Kasumi-1 (cell line): Measurements from ENCODE around the gene SH3RF3.
A peak's percentile ranks its signal among the peaks of the same experiment; 100 is the strongest.

Experiments
- DNase-seq, 2 experiments: peaks; one replicate each; lab custom pipeline; 2025; lab: John Stamatoyannopoulos, UW

SH3RF3 gene

DNA sequence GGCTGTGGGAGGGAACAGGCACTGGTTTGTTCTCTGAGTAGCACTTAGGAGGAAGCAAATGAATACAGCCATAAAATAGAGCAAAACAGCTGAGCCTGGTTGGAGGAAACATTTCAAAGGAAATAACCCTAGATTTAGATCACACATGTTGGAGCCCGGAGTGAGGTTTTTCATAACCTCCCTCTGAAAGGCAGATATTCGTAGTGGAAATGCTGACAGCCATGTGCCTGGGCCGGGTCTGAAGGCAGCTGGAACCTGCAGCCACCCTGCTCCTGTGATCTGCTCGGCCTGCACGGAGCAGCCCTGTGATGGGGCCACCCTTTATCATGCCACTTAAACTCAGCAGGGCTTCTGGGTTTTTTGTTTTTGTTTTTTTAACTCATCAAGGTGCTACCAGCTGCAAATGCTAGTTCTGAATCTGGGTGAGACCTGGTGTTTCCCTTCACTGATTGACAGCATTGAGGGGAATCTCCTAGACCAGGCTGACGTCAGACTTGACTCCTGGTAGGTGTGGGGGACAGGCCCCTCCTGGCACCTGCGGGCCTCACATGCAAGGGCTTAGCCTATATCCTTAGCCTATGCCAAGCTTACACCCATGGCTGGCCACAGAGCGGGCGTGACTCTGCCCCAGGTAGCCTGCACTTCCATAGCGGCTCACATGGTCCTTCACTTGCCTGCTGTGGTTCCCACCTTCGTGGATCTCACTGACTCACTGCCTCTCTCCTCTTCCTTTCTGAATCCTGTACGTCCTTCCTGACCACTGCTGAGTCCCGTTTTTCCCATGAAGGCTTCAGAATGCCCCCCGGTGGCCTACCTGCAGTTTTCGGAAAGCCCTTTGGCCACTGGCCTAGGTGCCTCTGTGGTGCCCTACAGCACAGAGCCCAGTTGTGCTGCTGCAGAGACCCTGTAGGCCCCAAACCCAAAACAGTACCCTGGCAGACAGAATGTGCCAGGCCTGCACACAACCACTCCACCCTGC lies 267.5 kb downstream of the SH3RF3 start:
- no peak for DNase-seq

DNA sequence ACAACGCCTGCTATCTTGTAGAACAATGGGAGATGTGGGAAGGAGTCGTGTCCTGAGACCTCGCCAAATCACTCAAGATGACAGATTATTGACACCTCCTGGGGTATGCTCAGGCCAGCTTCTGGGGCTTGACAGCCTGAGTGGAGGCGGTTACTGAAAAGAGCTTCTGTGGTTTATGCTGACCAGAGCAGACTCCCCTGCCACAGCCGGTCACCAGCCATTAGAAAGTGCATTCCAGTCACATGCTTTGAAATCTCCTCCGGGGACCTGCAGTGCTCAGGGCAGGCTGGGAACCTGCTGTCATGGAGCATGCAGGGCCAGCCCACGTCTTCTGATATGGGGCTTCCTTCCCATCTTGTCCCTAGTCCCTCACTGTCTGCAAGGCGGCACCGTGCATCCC lies 268.9 kb downstream of the SH3RF3 start:
- DNase-seq, result no peak

DNA sequence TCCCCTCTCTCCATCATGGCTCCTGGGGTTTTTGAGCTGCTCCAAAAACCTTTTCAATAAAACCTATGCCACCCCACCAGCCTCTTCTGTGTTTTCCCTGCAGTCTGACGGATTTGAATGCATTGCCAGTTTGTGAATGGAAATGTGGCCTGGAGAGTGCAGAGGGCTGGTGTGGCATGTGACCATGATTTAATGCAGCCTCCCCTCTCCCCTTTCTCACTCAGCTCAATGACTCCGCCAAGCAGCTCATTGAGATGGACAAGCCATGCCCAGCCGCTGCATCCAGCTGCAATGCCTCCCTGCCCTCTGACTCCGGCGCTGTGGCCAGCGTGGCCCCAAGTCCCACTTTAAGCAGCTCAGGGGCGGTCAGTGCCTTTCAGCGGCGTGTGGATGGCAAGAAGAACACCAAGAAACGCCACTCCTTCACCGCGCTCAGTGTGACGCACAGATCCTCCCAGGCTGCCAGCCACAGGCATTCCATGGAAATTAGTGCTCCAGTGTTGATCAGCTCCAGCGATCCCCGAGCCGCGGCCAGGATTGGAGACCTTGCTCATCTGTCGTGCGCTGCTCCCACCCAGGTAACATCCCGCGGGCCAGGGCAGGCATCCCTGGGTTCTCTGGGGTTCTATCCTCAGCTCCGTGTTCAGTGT lies 269.5 kb downstream of the SH3RF3 start:
- DNase-seq, result no peak

DNA sequence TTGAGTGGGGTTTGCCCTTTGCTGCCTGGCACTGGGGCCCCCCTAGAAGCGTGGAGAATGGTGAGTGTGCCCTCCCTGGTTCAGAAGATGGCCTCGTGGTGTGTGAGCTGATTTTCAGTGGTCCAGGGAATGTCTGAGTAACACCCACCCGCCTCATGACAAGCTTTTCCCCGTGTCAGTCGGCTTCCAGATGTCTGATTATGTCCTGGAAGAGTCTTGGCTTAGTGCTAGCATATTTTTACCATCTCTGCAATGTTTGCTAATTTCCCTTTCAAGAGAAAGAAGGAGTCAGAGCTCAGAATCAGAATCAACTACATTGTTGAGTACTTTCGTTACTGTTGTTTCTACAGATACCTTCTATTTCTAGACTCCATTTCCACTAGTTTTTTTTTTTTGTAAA lies 270.1 kb downstream of the SH3RF3 start:
- no peak for DNase-seq

DNA sequence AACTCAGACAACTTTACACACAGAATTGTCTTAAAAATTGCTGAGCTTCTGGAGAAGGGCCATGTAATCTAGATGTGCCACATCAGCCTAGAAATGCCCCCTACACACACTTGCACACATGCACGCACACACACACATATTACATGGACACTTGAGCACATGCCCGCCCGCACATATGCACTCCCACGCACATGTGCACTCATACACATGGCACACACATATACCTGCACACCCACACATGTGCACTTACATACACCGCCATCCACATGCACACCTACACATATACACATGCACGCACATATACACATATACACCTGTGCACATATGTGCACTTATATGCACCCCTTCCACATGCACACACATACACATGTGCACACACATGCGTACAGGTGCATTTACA lies 271.1 kb downstream of the SH3RF3 start:
- no peak for DNase-seq

DNA sequence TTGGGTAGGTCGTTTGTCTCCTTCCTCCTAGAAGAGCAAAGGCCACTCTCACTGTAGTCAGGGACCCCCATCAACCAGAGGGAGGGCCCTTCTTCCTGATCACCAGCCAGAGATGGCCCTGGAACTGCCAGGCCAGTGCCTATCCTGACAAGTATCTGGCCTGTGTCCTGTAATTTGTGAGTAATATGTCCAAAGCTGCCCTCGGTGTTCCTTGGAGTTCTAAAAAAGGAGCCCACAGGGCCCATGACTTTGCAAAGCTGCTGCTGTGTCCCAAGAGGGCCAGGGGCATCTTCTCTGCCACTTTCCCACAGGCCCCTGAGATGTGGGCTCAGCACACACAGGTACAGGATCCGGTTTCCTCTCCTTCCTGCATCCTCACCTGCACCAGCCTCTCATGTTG lies 272.4 kb downstream of the SH3RF3 start:
- DNase-seq, result no peak

DNA sequence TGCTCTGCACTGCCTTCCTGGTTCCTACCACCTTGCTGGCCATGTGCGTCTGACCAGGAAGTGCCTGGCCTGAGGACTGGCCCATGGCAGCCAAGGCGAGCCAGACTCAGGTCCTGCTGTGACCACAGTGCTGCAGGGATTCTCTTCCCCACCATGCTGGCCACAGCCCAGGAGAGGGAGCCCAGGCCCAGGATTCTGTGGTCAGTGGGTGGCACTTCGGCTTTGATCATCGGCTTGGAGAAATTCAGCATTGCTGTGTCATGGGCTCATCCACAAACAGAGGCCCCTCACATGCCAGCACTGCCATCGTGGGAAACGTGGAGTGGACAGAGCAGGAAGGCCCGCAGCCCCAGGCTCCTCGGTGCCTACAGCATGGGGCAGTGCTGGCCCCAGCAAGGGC lies 273.2 kb downstream of the SH3RF3 start:
- DNase-seq, result no peak

DNA sequence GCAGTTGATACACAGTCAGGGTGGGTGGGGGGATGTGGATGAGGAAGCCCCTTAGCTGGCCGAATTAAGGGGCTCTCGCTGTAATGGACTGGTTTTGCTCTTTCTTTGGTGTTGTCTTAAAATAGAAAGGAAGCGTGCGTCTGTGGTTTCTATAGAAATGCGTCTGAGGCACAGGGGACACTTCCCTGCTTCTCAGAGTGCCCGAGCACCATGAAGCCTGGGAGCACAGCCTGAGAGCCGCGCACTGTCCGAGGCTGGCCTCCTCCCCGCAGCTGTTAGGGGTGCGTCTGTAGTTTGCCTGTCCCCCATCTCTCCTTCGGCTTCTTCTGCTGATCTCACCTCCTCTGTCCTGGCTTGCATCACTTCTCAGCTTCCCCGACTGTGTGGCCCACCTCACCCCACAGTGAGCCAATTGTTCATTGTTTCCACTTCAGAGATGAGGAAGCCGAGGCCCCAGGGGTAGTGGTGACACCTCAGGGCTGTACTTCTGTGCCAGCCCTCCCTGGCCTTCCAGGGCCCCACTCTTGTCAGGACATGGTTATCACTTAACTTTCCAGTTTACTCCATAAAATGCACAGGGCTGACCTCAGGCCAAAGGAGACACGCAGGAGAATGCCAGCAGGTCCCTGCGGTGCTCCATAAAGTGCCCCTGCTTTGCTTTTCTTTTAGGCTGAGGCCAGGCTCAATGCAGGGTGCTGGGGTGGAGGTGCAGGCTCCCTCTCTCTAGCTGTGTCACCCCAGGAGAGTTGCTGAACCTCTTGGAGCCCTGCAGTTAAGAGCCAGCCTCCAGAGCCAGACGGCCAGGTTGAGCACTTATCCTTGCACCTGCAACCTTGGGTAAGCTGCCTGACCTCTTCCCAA lies 274.2 kb downstream of the SH3RF3 start:
- peak; percentile 35 to 53 for DNase-seq

DNA sequence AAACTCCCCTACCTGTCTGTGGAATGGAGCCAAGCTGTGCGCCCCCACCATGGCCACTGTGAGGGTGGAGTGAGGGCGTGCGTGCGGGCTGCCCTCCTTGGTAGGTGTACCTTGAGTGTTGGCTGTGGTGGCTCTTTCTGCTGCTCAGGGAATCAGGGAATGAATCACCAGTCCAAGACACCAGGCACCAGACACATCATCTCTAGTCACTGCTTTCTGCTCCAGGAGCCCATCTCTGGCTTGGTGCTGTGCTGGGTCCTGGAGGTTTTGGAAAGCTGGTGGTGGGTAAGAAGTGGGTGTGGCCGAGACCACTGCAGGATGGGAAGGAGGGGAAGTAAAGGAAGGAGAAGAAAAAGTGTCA lies 274.8 kb downstream of the SH3RF3 start:
- DNase-seq, result no peak

DNA sequence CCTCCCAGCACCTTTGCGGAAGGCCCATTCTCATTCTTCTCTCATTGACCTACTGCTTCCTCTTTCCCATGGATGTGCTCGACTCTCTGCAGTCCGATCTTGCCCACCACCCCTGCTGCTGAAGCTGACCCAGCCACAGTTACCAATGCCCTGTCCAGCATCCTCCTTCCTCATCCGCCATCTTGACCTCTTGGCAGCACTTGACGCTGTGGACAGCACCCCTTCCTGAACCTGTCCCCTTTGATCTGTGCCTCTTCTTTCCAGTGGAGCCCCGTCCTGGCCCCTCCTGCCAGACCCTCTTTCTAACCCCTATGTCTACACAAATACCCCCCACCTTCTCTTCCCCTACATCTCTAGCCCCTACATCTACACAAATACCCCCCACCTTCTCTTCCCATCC lies 275.7 kb downstream of the SH3RF3 start:
- DNase-seq, result no peak

DNA sequence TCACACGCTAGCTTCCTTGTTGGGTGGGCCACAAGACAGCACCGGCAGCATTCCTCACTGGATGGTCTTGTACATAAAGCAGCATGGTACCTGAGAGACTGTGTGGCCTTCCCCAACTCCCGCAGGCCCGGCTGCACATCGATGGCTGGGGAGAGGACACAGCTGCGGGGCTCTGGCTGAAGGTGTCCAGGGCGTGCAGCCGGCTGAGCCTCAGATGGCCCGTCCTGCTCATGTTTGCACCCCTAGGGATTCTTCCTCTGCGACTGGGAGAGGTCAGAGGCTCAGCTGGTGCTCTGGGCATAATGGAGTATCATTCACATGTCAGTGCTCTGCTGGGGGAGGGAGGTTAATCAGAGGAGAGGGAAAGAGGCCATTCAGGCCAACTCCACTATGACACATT lies 276.9 kb downstream of the SH3RF3 start:
- no peak for DNase-seq

DNA sequence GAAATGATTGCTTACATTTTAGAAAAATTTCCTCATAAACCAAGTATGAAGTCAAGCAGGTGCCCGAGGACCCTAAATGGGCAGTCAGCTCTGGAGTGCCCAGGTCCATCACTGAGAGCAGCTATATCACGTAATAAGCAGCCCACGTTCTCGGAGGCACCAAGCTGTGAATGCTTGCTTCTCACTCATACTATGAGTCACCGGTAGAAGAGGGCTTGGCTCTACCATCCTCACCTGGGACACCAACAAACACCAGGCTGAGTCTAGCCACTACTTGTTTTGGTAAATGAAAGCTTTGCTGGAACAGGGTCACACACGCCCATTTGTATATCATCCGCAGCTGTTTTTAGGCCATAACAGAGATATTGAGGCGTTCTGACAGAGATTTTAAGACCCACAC lies 277.3 kb downstream of the SH3RF3 start:
- no peak for DNase-seq

DNA sequence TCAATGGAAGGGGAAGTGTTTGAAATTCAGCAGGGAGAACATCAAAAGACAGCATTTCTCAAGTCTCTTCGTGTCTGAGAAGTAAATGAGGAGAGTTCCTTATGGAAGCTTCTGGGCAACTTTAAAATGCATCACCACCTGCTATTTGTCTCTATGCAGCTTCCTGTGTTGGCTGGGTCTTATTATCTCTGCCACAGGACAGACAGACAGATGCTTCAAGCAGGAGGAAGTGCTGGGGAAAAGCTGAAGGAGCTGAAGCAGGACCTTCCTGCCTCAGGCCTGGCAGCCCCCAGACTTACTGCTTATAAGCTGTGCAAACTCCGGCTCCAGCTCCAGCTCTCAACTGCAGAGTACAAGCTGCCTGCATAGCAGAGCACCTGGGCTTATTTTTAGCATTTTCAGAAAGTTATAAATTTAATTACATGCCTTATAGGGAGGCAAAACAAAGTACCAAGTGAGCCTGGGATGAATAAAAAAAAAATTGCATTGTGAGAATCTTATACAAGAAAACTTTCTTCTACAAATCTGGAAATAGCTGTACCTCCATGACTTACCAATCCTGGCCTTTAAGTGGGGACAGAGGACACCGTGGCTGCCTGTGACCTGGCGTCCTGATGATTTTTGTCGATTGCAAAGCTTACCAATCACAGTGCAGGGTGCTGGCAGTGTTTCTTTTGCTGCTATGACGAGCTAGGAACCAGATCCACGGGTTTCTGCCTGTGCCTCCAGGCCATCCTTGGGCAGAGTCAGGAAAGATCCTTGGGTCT lies 278.5 kb downstream of the SH3RF3 start:
- DNase-seq, result peak; percentile 39 to 58

DNA sequence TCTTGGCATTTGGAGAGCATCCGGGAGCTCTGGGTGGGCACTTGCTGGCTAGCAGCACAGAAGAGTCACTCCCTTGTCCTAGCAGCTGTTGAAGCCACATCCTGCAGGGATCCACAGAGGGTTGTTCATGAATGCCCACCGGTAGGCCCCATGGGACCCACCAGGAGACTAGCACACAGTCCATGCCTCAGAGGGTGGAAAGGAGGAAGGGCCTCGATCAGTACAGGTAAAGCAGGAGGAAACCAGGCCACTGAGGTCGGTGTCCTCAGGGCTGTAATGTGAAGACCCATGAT lies 279.0 kb downstream of the SH3RF3 start:
- no peak for DNase-seq

DNA sequence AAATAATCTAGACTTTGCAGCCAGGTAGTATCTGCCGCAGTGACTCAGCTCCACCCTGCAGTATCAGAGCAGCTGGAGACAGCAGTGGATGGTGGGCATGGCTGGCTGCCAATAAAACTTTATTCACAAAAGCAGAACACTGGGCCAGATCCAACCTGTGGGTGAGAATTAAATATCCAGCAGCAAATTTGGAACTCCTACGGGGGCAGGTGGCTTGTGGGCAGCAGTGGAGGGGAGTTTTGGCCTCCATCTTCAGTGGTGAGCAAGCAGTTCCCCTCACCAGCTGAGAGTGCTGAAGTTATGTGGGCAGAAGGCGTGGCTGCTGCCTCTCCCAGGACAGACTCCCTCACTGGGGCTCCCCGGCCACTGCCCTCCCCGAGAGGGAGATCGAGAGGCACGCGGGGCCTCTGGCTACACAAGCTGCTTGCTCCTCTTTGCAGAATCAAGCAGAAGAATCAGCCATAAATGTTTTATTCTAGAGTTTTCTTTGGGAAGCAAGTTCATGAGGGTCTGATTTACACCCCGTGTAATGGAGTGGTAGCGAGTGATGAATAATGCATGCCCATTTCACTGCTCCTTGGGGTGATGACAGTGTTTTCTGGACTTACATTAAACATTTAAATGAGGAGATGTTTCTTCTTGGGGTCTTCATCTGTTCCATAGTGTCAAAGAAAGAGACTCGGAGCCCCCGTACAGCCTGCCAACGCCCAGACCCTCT lies 280.5 kb downstream of the SH3RF3 start:
- DNase-seq, result no peak

DNA sequence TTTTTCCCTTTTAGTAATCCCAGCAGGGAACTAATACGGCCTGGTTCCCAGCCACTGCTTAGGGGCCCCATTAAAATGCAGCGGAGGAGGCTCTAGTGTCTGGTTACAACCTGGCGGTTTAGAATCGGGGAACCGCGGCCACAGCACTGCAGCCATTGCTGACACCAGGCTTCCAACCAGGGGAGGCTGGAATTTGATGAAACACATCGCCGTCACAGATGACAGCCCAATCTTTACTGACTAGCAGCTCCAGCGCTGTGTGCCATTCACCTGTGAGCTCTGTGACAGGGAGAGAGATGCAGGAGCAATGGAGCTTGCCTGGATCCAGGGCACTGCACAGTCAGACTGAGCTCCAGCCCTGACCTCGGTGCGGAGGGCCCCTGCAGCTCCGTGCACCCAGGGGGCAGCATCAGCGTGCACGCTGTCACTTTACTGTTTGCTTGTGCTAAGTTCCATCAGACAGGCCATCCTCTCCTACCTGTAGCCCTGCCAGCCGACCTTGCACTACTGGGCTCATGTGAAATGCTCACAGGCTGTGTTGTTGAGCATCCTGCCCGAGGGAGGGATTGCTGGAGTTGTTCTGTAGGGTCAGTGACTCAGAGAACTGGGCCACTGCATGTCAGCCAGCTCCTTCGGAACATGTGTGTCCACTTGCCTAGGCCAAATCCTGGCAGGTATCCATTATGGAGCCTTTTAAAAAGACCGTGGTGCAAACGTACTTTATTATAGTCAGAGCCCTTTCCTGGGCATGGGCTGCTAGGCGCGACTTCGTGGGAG lies 281.2 kb downstream of the SH3RF3 start:
- DNase-seq, result no peak

DNA sequence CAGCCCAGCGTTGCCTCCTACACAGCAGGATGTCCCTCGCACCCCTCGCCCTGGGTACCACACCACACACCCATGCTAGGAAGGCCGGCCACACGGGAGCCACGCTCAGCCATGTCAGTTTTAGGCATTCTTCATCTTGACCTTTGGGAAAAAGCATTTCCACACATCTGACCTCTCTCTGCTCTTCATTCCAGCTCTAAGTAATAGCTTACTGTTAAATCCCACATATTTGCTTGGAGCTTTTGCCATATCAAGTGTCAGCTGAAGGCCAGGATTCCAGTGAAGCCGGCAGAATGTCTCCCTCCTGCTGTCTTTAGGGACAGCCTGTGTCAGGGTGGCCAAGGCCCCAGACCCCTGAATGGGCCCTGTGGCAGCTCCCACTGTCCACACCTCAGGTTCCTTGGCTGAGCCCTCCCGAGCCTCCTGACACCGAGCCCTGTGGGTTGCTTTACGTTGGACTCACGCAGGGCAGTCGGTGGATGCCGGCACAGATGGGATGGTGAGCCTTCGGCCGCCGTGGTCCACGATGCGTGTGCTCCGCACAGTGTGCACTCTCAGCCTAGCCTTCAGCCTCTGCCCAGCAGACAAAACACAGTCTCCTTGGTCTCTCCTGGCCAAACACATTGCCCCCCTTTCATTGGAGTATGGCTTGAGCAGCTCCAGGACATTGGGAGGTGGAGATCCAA lies 282.8 kb downstream of the SH3RF3 start:
- DNase-seq, result no peak

DNA sequence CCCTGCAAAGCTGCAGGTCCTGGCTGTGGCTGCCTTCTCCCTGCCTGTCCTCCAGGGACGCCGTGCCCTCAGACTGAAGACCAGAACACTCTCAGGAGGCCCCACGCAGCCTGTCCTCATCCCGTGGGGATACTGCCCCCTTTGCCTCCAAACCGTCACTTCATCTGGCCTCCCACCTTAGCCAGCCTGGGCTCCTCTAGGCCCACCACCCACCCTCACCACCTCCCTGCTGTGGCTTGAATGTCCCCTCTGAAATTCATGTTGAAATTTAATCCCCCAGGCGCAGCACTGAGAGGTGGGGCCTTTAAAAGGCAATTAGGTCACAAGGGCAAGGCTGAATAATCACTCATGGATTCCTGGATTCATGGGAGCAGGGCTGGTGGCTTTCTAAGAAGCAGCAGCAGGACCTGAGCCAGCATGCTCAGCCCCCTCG lies 286.6 kb downstream of the SH3RF3 start:
- no peak for DNase-seq

DNA sequence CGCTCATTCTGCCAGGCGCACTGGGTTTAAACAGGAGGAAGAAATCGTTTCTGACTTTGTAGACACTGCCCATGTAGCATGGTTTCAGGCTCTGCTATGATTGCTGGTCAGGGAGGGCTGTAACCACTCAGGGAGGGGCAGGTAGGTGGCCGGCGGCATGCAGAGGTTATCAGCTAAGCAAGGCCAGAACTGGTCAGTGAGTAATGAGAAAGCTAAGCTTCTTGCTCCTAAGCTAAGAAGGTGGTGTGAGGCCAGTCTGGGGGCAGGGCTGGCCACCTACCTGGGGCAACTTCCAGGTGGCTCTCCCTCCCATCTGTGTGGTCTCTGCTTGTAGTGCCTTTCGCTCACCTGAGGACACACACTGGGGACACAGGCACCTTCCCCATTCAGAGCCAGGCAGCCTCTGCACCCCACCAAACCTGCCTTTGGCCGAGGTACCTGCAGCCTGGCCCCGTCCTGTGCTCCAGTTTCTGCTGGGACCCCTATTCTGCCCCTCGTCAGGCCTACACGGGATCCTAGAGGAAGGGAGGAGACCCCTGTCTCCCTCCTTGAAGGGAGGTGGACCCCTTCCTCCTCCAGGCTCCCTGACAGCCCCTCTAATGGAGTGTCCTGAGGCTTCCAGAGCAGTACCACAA lies 288.8 kb downstream of the SH3RF3 start:
- DNase-seq, result no peak
